G401.6 (cell line): Measurements from ENCODE around the gene HDAC9.

Experiments
- FAIRE-seq: peaks from 2 replicates; lab custom pipeline; 2012; peaks lifted over from hg19 to GRCh38; lab: Jason Lieb, UNC

Gene HDAC9

GRCh38 chr7:18495412-18496340, at the start of gene HDAC9:
Gene HDAC9, plus strand, starts transcription at chr7:18495749. Its CDS starts 554 bp downstream, at chr7:18496303.
- FAIRE-seq = peak; percentile 94

- FAIRE-seq = no peak
Observed at GRCh38 chr7:18445916-18446520, 49.5 kb upstream of the HDAC9 start.

- FAIRE-seq = no peak
Observed at GRCh38 chr7:18450019-18450418, 45.5 kb upstream of the HDAC9 start.

- peak; percentile 69 for FAIRE-seq
Observed at GRCh38 chr7:18455606-18456005, 39.9 kb upstream of the HDAC9 start.

- no peak for FAIRE-seq
Observed at GRCh38 chr7:18457832-18458231, 37.7 kb upstream of the HDAC9 start.

GRCh38 chr7:18458830-18459229, 36.7 kb upstream of the HDAC9 start:
- no peak for FAIRE-seq

- FAIRE-seq = peak; percentile 46
Observed at GRCh38 chr7:18459484-18460245, 35.9 kb upstream of the HDAC9 start.

GRCh38 chr7:18461785-18462467, 33.6 kb upstream of the HDAC9 start:
- FAIRE-seq = no peak

- peak; percentile 79 for FAIRE-seq
Observed at GRCh38 chr7:18464830-18465229, 30.7 kb upstream of the HDAC9 start.

- FAIRE-seq = no peak
Observed at GRCh38 chr7:18467011-18467410, 28.5 kb upstream of the HDAC9 start.

- peak; percentile 33 for FAIRE-seq
Observed at GRCh38 chr7:18468795-18469194, 26.8 kb upstream of the HDAC9 start.

- FAIRE-seq = peak; percentile 57
Observed at GRCh38 chr7:18469316-18469715, 26.2 kb upstream of the HDAC9 start.

- FAIRE-seq = no peak
Observed at GRCh38 chr7:18471476-18472160, 23.9 kb upstream of the HDAC9 start.

- FAIRE-seq = no peak
Observed at GRCh38 chr7:18472161-18472483, 23.4 kb upstream of the HDAC9 start.

- FAIRE-seq = no peak
Observed at GRCh38 chr7:18473119-18473518, 22.4 kb upstream of the HDAC9 start.

- no peak for FAIRE-seq
Observed at GRCh38 chr7:18474944-18475343, 20.6 kb upstream of the HDAC9 start.

- no peak for FAIRE-seq
Observed at GRCh38 chr7:18475488-18475887, 20.1 kb upstream of the HDAC9 start.

- no peak for FAIRE-seq
Observed at GRCh38 chr7:18481776-18482175, 13.8 kb upstream of the HDAC9 start.

- no peak for FAIRE-seq
Observed at GRCh38 chr7:18488049-18488448, 7.5 kb upstream of the HDAC9 start.

GRCh38 chr7:18489624-18490023, 5.9 kb upstream of the HDAC9 start:
- FAIRE-seq = no peak

GRCh38 chr7:18491871-18492270, 3.7 kb upstream of the HDAC9 start:
- FAIRE-seq = peak; percentile 42

- peak; percentile 55 for FAIRE-seq
Observed at GRCh38 chr7:18494406-18494805, 1.1 kb upstream of the HDAC9 start.
